ENCODE measurements around the gene AQP12A.
"Not testable (repeated sequence)": the region's sequence is repeated elsewhere in the genome, so short reads cannot be mapped to it uniquely, and the experiment has no call there.

DNA sequence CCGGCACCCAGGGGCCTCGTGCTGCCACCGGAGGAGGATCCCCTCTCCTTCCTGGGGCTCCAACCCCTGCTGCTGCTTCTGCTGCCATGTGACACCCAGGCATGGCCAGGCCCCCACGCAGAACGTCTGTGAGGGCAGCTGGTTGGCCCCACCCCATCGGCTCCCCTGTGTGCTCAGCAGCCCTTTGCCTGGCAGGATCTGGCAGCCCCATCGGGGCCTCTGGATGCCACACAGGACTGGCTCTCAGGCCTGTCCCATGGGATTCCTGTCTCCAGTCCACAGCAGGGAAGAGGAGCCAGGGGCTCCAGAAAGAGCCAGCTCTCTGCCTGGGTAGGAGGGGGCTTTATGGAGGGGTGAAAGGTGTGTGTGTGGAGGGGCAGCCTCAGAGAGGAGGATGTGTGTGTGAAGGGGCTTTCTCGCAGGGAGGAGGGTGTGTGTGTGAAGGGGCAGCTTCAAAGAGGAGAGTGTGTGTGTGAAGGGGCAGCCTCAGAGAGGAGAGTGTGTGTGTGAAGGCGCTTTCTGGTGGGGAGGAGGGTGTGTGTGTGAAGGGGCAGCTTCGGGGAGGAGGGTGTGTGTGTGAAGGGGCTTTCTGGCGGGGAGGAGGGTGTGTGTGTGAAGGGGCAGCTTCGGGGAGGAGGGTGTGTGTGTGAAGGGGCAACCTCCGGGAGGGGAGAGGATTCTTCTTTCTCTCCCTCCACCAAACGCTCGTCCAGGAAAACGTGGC, 17.0 kb upstream of the AQP12A start:
- not testable (repeated sequence) for TF ChIP-seq EP300, CTCF, POLR2AphosphoS5, POLR2A (IDR thresholded peaks at IDR 0.05)

Measured in sigmoid colon (tissue), 4 donors.